Measurements from ENCODE around the gene NHLRC1.
"Not testable (repeated sequence)": the region's sequence is repeated elsewhere in the genome, so short reads cannot be mapped to it uniquely, and the experiment has no call there.

Gene NHLRC1

GRCh38 chr6:18151391-18151790 is 28.9 kb upstream of the NHLRC1 start:
- H3K4me3 Mint-ChIP-seq, H3K27me3 Mint-ChIP-seq: not testable (repeated sequence)

GRCh38 chr6:18148304-18149025 is 26.0 kb upstream of the NHLRC1 start:
- ATAC-seq (no peak), DNase-seq (no peak)
- no peak overlapping the region for H3K27ac Mint-ChIP-seq
- H3K27me3 Mint-ChIP-seq = no peaks in the 10 kb centered on the region
- peaks cover 20% of the 10 kb centered on the region for H3K4me1 Mint-ChIP-seq
- no peak overlapping the region for H3K4me3 Mint-ChIP-seq
- H3K36me3 Mint-ChIP-seq (ENCODE audit: low read depth) = peaks cover 14% of the 10 kb centered on the region
- no peaks in the 10 kb centered on the region for H3K9me3 Mint-ChIP-seq

More at GRCh38 chr6:18151391-18151790, 28.9 kb upstream of the NHLRC1 start:
- not testable (repeated sequence) for DNase-seq, H3K27ac Mint-ChIP-seq, ATAC-seq, H3K9me3 Mint-ChIP-seq
- Mint-ChIP-seq H3K36me3 (ENCODE audit: low read depth) (peaks cover 14% of the 10 kb centered on the region), H3K4me1 (peaks cover 38% of the 10 kb centered on the region)

- no peak for ATAC-seq
- H3K36me3 Mint-ChIP-seq (ENCODE audit: low read depth) = peaks cover 18% of the 10 kb centered on the region
- DNase-seq = no peak
- H3K9me3 Mint-ChIP-seq = no peaks in the 10 kb centered on the region
- no peak overlapping the region for H3K27ac Mint-ChIP-seq
- no peak overlapping the region for H3K4me3 Mint-ChIP-seq
- H3K27me3 Mint-ChIP-seq = no peaks in the 10 kb centered on the region
- H3K4me1 Mint-ChIP-seq = peaks cover 11% of the 10 kb centered on the region
Measured at GRCh38 chr6:18147616-18148015, 25.1 kb upstream of the NHLRC1 start.

GRCh38 chr6:18147160-18147559 is 24.7 kb upstream of the NHLRC1 start:
- Mint-ChIP-seq H3K27ac (no peak overlapping the region), H3K4me3 (no peak overlapping the region), H3K9me3 (no peaks in the 10 kb centered on the region), H3K36me3 (ENCODE audit: low read depth) (peaks cover 19% of the 10 kb centered on the region), H3K27me3 (no peaks in the 10 kb centered on the region), H3K4me1 (peaks cover 7% of the 10 kb centered on the region)
- DNase-seq = no peak
- ATAC-seq = peak; percentile 69

- H3K4me3 Mint-ChIP-seq = no peak overlapping the region
- H3K36me3 Mint-ChIP-seq (ENCODE audit: low read depth) = peaks cover 28% of the 10 kb centered on the region
- ATAC-seq (no peak), DNase-seq (no peak)
- peaks cover 6% of the 10 kb centered on the region for H3K4me1 Mint-ChIP-seq
- no peaks in the 10 kb centered on the region for H3K27me3 Mint-ChIP-seq
- H3K27ac Mint-ChIP-seq = no peak overlapping the region
- no peaks in the 10 kb centered on the region for H3K9me3 Mint-ChIP-seq
Measured at GRCh38 chr6:18142591-18142861, 20.0 kb upstream of the NHLRC1 start.

GRCh38 chr6:18141805-18142590 is 19.5 kb upstream of the NHLRC1 start:
- ATAC-seq = no peak
- H3K9me3 Mint-ChIP-seq = no peaks in the 10 kb centered on the region
- peaks cover under 1% of the 10 kb centered on the region for H3K4me1 Mint-ChIP-seq
- H3K27ac Mint-ChIP-seq = no peak overlapping the region
- DNase-seq = no peak
- no peaks in the 10 kb centered on the region for H3K27me3 Mint-ChIP-seq
- no peak overlapping the region for H3K4me3 Mint-ChIP-seq
- H3K36me3 Mint-ChIP-seq (ENCODE audit: low read depth) = peaks cover 28% of the 10 kb centered on the region

- Mint-ChIP-seq H3K36me3 (ENCODE audit: low read depth) (peaks cover 28% of the 10 kb centered on the region), H3K27ac (no peak overlapping the region), H3K4me3 (no peak overlapping the region), H3K27me3 (no peaks in the 10 kb centered on the region), H3K9me3 (no peaks in the 10 kb centered on the region), H3K4me1 (no peaks in the 10 kb centered on the region)
- ATAC-seq = no peak
- no peak for DNase-seq
Measured at GRCh38 chr6:18139935-18140621, 17.6 kb upstream of the NHLRC1 start.

- H3K9me3 Mint-ChIP-seq = no peaks in the 10 kb centered on the region
- H3K36me3 Mint-ChIP-seq (ENCODE audit: low read depth) = peaks cover 28% of the 10 kb centered on the region
- no peaks in the 10 kb centered on the region for H3K4me1 Mint-ChIP-seq
- H3K4me3 Mint-ChIP-seq = no peak overlapping the region
- no peaks in the 10 kb centered on the region for H3K27me3 Mint-ChIP-seq
- no peak for DNase-seq
- no peak for ATAC-seq
- H3K27ac Mint-ChIP-seq = no peak overlapping the region
Measured at GRCh38 chr6:18138906-18139305, 16.4 kb upstream of the NHLRC1 start.

- Mint-ChIP-seq H3K9me3 (no peaks in the 10 kb centered on the region), H3K4me1 (no peaks in the 10 kb centered on the region), H3K36me3 (ENCODE audit: low read depth) (peaks cover 21% of the 10 kb centered on the region), H3K4me3 (no peak overlapping the region), H3K27ac (no peak overlapping the region), H3K27me3 (no peaks in the 10 kb centered on the region)
- no peak for ATAC-seq
- no peak for DNase-seq
Measured at GRCh38 chr6:18136260-18136659, 13.8 kb upstream of the NHLRC1 start.

GRCh38 chr6:18135171-18135570 is 12.7 kb upstream of the NHLRC1 start:
- no peak overlapping the region for H3K27ac Mint-ChIP-seq
- H3K27me3 Mint-ChIP-seq = no peaks in the 10 kb centered on the region
- no peaks in the 10 kb centered on the region for H3K4me1 Mint-ChIP-seq
- DNase-seq (no peak), ATAC-seq (no peak)
- no peaks in the 10 kb centered on the region for H3K9me3 Mint-ChIP-seq
- H3K4me3 Mint-ChIP-seq = no peak overlapping the region
- peaks cover 18% of the 10 kb centered on the region for H3K36me3 Mint-ChIP-seq (ENCODE audit: low read depth)

GRCh38 chr6:18132346-18132745 is 9.9 kb upstream of the NHLRC1 start:
- DNase-seq (no peak), ATAC-seq (no peak)
- peaks cover 9% of the 10 kb centered on the region for H3K36me3 Mint-ChIP-seq (ENCODE audit: low read depth)
- H3K27ac Mint-ChIP-seq = no peak overlapping the region
- no peak overlapping the region for H3K4me3 Mint-ChIP-seq
- H3K4me1 Mint-ChIP-seq = no peaks in the 10 kb centered on the region
- H3K27me3 Mint-ChIP-seq = no peaks in the 10 kb centered on the region
- H3K9me3 Mint-ChIP-seq = no peaks in the 10 kb centered on the region

GRCh38 chr6:18126121-18126520 is 3.6 kb upstream of the NHLRC1 start:
- Mint-ChIP-seq H3K36me3 (ENCODE audit: low read depth) (peaks cover 3% of the 10 kb centered on the region), H3K4me3 (no peak overlapping the region), H3K27me3 (peaks cover 15% of the 10 kb centered on the region), H3K4me1 (peaks cover 13% of the 10 kb centered on the region), H3K27ac (no peak overlapping the region), H3K9me3 (no peaks in the 10 kb centered on the region)
- no peak for DNase-seq
- ATAC-seq = no peak

GRCh38 chr6:18121580-18122127 is 823 bp downstream of the NHLRC1 start:
- no peak overlapping the region for H3K4me3 Mint-ChIP-seq
- no peaks in the 10 kb centered on the region for H3K9me3 Mint-ChIP-seq
- peaks cover 55% of the 10 kb centered on the region for H3K27me3 Mint-ChIP-seq
- no peaks in the 10 kb centered on the region for H3K36me3 Mint-ChIP-seq (ENCODE audit: low read depth)
- H3K4me1 Mint-ChIP-seq = peaks cover 13% of the 10 kb centered on the region
- ATAC-seq (no peak), DNase-seq (no peak)
- H3K27ac Mint-ChIP-seq = no peak overlapping the region

GRCh38 chr6:18119236-18119635 is 3.2 kb downstream of the NHLRC1 start:
- DNase-seq (no peak), ATAC-seq (no peak)
- H3K4me1 Mint-ChIP-seq = peaks cover 27% of the 10 kb centered on the region
- no peaks in the 10 kb centered on the region for H3K9me3 Mint-ChIP-seq
- peaks cover 66% of the 10 kb centered on the region for H3K27me3 Mint-ChIP-seq
- peaks cover 4% of the 10 kb centered on the region for H3K36me3 Mint-ChIP-seq (ENCODE audit: low read depth)
- H3K4me3 Mint-ChIP-seq = no peak overlapping the region
- no peak overlapping the region for H3K27ac Mint-ChIP-seq

- Mint-ChIP-seq H3K27me3 (peaks cover 72% of the 10 kb centered on the region), H3K4me3 (no peak overlapping the region), H3K27ac (no peak overlapping the region), H3K4me1 (peaks cover 27% of the 10 kb centered on the region), H3K36me3 (ENCODE audit: low read depth) (peaks cover 4% of the 10 kb centered on the region), H3K9me3 (no peaks in the 10 kb centered on the region)
- ATAC-seq (no peak), DNase-seq (no peak)
Measured at GRCh38 chr6:18118330-18118729, 4.1 kb downstream of the NHLRC1 start.

Data from activated naive CD8-positive, alpha-beta T cell treated with anti-CD3 and anti-CD28 coated beads, Interleukin-2, amount 50 U/mL, for 24 hours (primary cell).